ENCODE measurements around the gene BAHCC1. TPM values are rescaled to one million over a fixed set of nuclear protein-coding genes. Genes with fewer than 3 reads are reported as not detected.

BAHCC1 gene
- polyA plus RNA-seq, 2 donors, result 3.0 to 9.1 TPM

DNA sequence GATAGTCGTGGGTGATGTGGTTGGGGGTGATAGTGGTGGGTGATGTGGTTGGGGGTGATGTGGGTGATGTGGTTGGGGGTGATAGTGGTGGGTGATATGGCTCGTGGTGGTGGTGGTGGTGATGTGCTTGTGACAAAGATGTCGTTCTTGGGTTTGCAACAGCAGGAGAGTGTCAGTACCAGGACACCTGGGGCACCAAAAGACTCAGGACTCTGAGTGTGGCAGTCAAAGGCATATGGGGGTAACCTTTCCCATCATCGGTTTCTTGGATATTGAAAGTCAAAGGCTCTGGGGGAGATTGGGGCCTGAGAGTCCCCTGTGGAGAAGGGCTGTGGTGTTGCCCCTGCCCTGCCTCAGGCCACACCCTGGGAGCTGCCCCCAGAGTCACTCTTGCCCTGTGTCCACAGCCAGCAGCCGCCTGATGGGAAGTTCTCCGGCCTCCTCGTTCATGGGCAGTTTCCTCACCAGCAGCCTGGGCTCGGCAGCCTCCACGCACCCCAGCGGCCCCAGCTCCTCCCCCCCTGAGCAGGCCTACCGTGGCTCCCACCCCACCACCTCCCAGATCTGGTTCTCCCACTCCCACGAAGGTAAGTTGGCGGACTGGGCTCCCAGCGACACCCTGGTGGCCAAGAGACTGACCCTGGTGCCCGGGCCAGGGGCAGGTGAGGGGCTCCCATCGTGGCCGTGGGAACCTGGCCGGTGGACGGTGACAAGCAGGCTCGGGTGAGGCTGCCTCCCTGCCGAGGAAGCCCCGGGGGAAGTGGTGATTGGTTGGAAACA lies 31.3 kb downstream of the BAHCC1 start:
- H3K4me3 ChIP-seq (ENCODE audit: low read depth in 1 of 2, low read length in 2 of 2), result no peak overlapping the region
- no peaks in the 10 kb centered on the region for H3K36me3 ChIP-seq (ENCODE audit: control insufficient read depth in 2 of 2, insufficient read depth in 2 of 2, low read length in 1 of 2)
- H3K27ac ChIP-seq (ENCODE audit: low read depth in 2 of 2, low read length in 1 of 2), result no peak overlapping the region
- peaks cover 0 to 3% of the 10 kb centered on the region in 2 donors for H3K9me3 ChIP-seq (ENCODE audit: control insufficient read depth in 2 of 2, insufficient read depth in 1 of 2, low read depth in 1 of 2, low read length in 1 of 2)
- H3K4me1 ChIP-seq (ENCODE audit: control insufficient read depth in 2 of 2, insufficient read depth in 2 of 2, low read length in 1 of 2), result peaks cover 36 to 51% of the 10 kb centered on the region in 2 donors
- 64 to 67% methylated on average over 20 to 22 of the region's 22 CpGs for WGBS, 2 donors
- no peaks in the 10 kb centered on the region for H3K27me3 ChIP-seq (ENCODE audit: control insufficient read depth in 1 of 2, insufficient read depth in 2 of 2, low read length in 2 of 2)

DNA sequence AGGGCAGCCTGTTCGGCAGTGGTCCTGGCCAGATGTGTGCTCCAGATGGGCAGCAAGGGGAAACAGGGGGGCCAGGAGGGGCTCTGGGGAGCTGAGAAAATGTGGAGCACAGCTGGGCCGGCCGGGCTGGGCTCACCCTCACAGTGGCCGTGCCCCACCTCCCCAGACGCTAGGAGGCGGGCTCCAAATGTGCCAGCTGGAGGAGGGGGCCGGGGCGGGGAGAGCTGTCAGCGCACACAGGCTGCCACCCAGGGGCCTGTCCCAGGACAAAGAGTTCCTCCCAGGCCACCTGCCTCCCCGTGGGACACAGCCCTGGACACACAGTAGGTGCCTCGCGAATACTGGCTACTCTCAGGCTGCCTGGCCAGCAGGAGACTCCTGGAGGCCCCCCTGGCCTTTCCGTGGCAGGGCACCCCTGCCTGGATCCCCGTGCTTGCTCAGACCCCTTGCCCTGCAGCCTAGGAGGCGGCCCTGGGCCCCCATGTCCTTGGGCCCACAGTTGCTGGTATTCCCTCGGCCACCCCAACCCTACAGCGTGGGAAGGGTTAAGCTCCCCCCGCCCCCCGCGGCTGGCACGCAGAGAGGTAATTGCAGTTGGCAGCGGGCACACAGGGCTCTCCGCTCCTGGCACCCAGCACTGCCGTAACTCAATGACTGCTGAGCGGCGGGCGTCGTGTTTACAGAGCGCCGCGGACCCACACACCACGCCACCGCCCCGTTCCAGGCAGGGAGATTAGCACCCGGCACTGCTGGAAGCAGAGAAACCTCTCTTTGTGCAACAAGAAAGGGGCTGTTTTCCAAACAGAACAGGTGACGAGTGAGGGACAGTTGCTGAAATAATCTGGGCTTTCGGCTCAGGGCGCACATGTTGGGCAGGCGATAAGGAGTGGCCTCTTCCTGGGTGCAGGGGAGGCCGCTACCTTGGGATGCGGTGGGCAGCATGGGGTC lies 32.2 kb downstream of the BAHCC1 start:
- Histone ChIP-seq H3K9me3 (ENCODE audit: control insufficient read depth in 2 of 2, insufficient read depth in 1 of 2, low read depth in 1 of 2, low read length in 1 of 2) (peaks cover 0 to 3% of the 10 kb centered on the region in 2 donors), H3K4me1 (ENCODE audit: control insufficient read depth in 2 of 2, insufficient read depth in 2 of 2, low read length in 1 of 2) (peaks cover 30 to 47% of the 10 kb centered on the region in 2 donors), H3K36me3 (ENCODE audit: control insufficient read depth in 2 of 2, insufficient read depth in 2 of 2, low read length in 1 of 2) (no peaks in the 10 kb centered on the region), H3K27ac (ENCODE audit: low read depth in 2 of 2, low read length in 1 of 2) (peak overlapping the region; percentile 15 to 34), H3K27me3 (ENCODE audit: control insufficient read depth in 1 of 2, insufficient read depth in 2 of 2, low read length in 2 of 2) (no peaks in the 10 kb centered on the region), H3K4me3 (ENCODE audit: low read depth in 1 of 2, low read length in 2 of 2) (no peak overlapping the region)
- 32 to 36% methylated on average over 38 to 41 of the region's 41 CpGs for WGBS, 2 donors

DNA sequence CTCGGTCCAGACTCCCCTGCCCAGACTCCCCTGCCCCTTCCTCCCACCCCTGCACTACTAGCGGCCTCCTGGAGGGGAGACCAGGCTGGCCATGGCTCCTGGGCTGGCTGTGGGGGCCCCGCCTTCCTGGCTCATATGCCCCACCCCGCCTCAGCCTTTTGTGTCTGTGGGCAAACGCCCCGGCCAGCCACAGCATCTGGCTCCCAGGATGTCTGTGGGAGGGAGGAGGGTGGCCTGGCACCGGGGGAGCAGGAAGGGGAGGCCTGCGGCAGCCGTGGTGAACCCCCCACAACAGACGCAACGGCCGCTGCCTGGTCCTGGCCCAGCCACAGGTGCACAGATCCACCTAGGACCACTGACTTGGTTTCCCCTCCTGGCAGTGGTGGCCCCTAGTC lies 32.9 kb downstream of the BAHCC1 start:
- Histone ChIP-seq H3K4me3 (ENCODE audit: low read depth in 1 of 2, low read length in 2 of 2) (no peak overlapping the region), H3K9me3 (ENCODE audit: control insufficient read depth in 2 of 2, insufficient read depth in 1 of 2, low read depth in 1 of 2, low read length in 1 of 2) (peaks cover 0 to 3% of the 10 kb centered on the region in 2 donors), H3K27me3 (ENCODE audit: control insufficient read depth in 1 of 2, insufficient read depth in 2 of 2, low read length in 2 of 2) (no peaks in the 10 kb centered on the region), H3K36me3 (ENCODE audit: control insufficient read depth in 2 of 2, insufficient read depth in 2 of 2, low read length in 1 of 2) (no peaks in the 10 kb centered on the region), H3K27ac (ENCODE audit: low read depth in 2 of 2, low read length in 1 of 2) (peak overlapping the region; percentile 15 to 34), H3K4me1 (ENCODE audit: control insufficient read depth in 2 of 2, insufficient read depth in 2 of 2, low read length in 1 of 2) (peaks cover 25 to 41% of the 10 kb centered on the region in 2 donors)
- WGBS, 2 donors, result 22 to 40% methylated on average over 8 to 12 of the region's 12 CpGs

DNA sequence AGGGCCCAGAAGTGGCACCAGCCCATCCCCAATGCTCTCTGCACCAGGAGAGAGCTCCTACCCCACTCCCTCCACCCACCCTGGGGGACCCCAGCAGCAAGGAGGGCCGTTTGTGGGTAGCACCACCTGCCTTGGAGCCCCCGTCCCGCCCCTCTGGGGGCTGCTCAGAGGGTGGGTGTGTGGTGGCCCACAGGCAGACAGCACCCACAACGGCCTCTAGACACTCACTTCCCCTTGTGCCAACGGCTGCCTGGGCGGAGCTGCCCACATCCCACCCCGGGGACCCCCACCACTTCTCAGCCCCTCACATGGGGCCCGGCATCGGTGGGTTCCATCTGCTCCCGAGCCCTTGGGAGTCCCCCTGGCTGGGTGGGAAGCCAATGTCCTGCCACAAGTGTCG lies 33.3 kb downstream of the BAHCC1 start:
- no peaks in the 10 kb centered on the region for H3K27me3 ChIP-seq (ENCODE audit: control insufficient read depth in 1 of 2, insufficient read depth in 2 of 2, low read length in 2 of 2)
- peaks cover 0 to 3% of the 10 kb centered on the region in 2 donors for H3K9me3 ChIP-seq (ENCODE audit: control insufficient read depth in 2 of 2, insufficient read depth in 1 of 2, low read depth in 1 of 2, low read length in 1 of 2)
- no peaks in the 10 kb centered on the region for H3K36me3 ChIP-seq (ENCODE audit: control insufficient read depth in 2 of 2, insufficient read depth in 2 of 2, low read length in 1 of 2)
- no peak overlapping the region for H3K27ac ChIP-seq (ENCODE audit: low read depth in 2 of 2, low read length in 1 of 2)
- H3K4me3 ChIP-seq (ENCODE audit: low read depth in 1 of 2, low read length in 2 of 2), result no peak overlapping the region
- peaks cover 24 to 38% of the 10 kb centered on the region in 2 donors for H3K4me1 ChIP-seq (ENCODE audit: control insufficient read depth in 2 of 2, insufficient read depth in 2 of 2, low read length in 1 of 2)
- 25 to 44% methylated on average over 11 of the region's 11 CpGs for WGBS, 2 donors

DNA sequence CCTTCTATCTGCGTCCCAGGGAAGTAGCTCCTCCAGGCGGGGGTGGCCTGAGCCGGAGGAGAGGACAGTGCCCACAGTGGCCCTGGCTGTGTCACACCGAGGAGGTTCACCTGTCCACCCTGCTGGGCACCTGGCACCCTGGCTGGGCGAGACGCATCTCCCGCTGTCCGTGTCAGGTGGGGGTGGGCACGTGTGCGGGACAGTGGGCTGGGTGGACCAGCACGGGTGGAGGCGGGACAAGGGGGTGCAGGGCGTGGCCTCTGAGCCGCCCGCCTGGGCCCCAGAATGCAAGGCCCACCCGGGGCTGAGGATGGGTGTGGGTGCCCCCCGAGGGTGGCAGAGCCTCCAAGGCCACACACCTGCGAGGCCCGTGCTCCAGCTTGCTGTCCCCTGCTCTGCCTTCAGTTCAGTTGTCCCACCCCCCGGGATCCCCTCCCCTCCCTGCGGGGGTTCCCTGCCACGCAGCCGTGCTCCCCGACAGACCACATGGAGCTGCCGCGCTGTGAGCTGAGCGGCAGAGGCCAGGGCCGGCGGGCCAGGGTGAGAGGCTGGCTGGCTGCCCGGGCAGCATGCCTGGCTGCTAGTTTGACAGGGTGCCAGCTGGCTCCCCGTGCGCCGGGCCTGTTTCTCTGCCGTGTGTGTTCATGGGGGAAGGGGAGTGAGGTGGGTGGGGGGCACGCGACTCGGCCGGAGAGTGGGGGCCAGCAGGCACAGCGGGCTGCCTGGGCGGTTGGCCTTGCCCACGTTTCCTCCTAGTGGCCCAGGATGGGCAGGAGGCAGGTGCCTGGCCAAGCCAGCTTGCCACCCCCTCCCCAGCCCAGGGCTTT lies 33.9 kb downstream of the BAHCC1 start:
- Histone ChIP-seq H3K4me1 (ENCODE audit: control insufficient read depth in 2 of 2, insufficient read depth in 2 of 2, low read length in 1 of 2) (peaks cover 20 to 37% of the 10 kb centered on the region in 2 donors), H3K27ac (ENCODE audit: low read depth in 2 of 2, low read length in 1 of 2) (no peak overlapping the region), H3K9me3 (ENCODE audit: control insufficient read depth in 2 of 2, insufficient read depth in 1 of 2, low read depth in 1 of 2, low read length in 1 of 2) (peaks cover 0 to 3% of the 10 kb centered on the region in 2 donors), H3K27me3 (ENCODE audit: control insufficient read depth in 1 of 2, insufficient read depth in 2 of 2, low read length in 2 of 2) (no peaks in the 10 kb centered on the region), H3K36me3 (ENCODE audit: control insufficient read depth in 2 of 2, insufficient read depth in 2 of 2, low read length in 1 of 2) (no peaks in the 10 kb centered on the region), H3K4me3 (ENCODE audit: low read depth in 1 of 2, low read length in 2 of 2) (no peak overlapping the region)
- WGBS, 2 donors, result 10 to 12% methylated on average over 38 to 41 of the region's 41 CpGs

DNA sequence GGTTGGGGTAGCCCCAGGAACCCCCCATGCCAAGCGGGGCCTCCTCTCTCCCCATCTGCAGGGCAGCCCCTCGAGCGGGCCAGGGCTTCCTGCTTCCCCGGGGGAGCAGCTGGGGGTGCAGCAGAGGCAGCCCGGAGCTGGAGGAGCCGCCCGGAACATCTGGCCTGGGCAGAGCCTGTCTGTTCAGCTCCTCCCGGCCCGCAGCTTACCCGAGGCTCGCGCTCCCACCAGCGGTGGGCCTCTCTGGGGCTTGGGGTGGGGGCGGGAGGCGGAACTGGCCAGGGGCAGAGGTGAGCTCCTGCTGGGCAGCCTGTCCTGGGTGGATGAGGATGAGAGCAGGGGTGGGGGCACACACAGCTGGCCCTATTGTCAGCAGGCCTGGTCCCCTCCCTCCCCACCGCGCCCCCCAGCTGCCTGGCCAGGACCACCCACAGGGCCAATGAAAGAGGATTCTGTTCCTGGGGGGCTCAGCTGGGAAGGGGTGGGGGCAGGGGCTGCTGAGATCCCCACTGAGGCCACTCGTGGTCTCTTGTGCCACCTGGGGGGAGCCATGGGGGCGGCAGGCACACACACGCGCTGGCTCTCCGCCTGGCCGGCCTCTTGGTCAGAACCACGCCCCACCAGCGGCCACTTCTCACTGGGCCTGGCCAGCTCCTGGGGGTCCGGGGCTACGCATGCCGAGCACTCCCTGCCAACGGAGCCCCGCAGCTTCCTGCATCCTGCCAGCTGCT lies 34.7 kb downstream of the BAHCC1 start:
- Histone ChIP-seq H3K9me3 (ENCODE audit: control insufficient read depth in 2 of 2, insufficient read depth in 1 of 2, low read depth in 1 of 2, low read length in 1 of 2) (peaks cover 0 to 3% of the 10 kb centered on the region in 2 donors), H3K36me3 (ENCODE audit: control insufficient read depth in 2 of 2, insufficient read depth in 2 of 2, low read length in 1 of 2) (no peaks in the 10 kb centered on the region), H3K4me1 (ENCODE audit: control insufficient read depth in 2 of 2, insufficient read depth in 2 of 2, low read length in 1 of 2) (peaks cover 20 to 34% of the 10 kb centered on the region in 2 donors), H3K27me3 (ENCODE audit: control insufficient read depth in 1 of 2, insufficient read depth in 2 of 2, low read length in 2 of 2) (no peaks in the 10 kb centered on the region), H3K4me3 (ENCODE audit: low read depth in 1 of 2, low read length in 2 of 2) (no peak overlapping the region), H3K27ac (ENCODE audit: low read depth in 2 of 2, low read length in 1 of 2) (no peak overlapping the region)
- 14 to 26% methylated on average over 25 to 30 of the region's 30 CpGs for WGBS, 2 donors

DNA sequence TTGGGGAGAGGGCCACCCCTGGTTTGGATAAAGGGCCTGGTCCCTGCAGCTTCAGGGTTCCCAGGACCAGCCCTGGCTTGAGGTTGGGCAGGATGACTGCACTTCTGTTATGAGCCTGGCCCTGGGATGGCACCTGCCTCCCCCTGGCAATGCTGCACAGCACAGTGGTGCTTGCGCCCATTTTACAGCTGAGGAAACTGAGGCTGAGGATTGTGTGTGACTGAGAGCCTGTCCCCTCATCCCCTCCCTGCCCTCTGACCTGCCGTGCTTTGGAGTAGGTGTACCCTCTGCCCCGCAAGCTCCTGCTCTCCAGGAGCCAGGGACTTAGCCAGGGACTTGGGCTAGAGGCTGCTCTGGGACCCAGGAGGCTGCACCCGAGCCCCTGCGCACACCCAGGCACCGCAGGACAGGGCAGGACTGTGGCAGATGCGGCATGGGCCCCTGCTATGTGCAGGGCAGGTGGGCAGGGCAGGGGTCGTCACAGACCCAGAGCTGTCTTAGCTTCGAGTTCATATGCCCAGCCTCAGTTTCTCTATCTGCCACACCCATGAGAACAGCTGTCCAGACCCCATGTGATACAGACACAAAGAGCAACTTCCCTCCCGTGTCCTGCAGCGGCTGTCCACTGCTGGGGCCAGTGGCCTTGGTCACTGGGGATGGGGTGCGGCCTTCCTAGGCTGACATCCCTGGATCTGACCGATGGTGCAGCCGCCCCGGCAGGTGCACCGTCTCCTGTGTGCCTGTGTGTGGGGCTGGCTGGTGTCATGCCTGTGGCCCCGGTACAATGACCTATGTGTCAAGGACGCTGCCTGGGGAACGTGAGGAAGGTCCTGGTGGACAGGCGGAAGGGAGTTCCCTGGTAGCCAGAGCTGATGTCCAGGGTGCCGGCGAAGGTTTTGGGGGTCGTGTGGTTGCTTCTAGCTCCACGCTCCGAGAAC lies 36.6 kb downstream of the BAHCC1 start:
- no peaks in the 10 kb centered on the region for H3K9me3 ChIP-seq (ENCODE audit: control insufficient read depth in 2 of 2, insufficient read depth in 1 of 2, low read depth in 1 of 2, low read length in 1 of 2)
- H3K36me3 ChIP-seq (ENCODE audit: control insufficient read depth in 2 of 2, insufficient read depth in 2 of 2, low read length in 1 of 2), result no peaks in the 10 kb centered on the region
- WGBS, 2 donors, result 81 to 89% methylated on average over 25 of the region's 25 CpGs
- no peak overlapping the region for H3K27ac ChIP-seq (ENCODE audit: low read depth in 2 of 2, low read length in 1 of 2)
- H3K4me3 ChIP-seq (ENCODE audit: low read depth in 1 of 2, low read length in 2 of 2), result no peak overlapping the region
- H3K27me3 ChIP-seq (ENCODE audit: control insufficient read depth in 1 of 2, insufficient read depth in 2 of 2, low read length in 2 of 2), result no peaks in the 10 kb centered on the region
- peaks cover 20 to 37% of the 10 kb centered on the region in 2 donors for H3K4me1 ChIP-seq (ENCODE audit: control insufficient read depth in 2 of 2, insufficient read depth in 2 of 2, low read length in 1 of 2)

DNA sequence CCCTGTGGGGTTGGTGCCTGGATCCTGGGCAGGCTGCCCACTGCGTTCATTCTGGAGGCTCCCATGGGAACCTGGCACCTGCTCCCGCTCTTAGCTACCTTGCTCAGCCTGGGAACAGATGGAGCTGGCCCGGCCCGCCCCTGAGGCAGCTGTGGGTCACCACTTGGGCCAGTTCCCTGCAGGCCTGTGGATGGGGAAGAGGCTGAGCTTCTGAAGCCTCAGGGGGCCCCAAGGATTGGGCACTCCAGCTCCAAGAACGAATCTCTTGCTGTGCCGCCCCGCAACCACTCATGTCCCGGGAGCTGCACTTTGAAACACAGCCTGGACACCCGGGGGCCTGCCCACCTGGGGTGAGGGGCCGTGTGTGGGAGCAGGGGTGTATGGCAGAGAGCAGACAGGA lies 37.7 kb downstream of the BAHCC1 start:
- H3K9me3 ChIP-seq (ENCODE audit: control insufficient read depth in 2 of 2, insufficient read depth in 1 of 2, low read depth in 1 of 2, low read length in 1 of 2), result no peaks in the 10 kb centered on the region
- no peak overlapping the region for H3K27ac ChIP-seq (ENCODE audit: low read depth in 2 of 2, low read length in 1 of 2)
- no peak overlapping the region for H3K4me3 ChIP-seq (ENCODE audit: low read depth in 1 of 2, low read length in 2 of 2)
- H3K36me3 ChIP-seq (ENCODE audit: control insufficient read depth in 2 of 2, insufficient read depth in 2 of 2, low read length in 1 of 2), result no peaks in the 10 kb centered on the region
- H3K27me3 ChIP-seq (ENCODE audit: control insufficient read depth in 1 of 2, insufficient read depth in 2 of 2, low read length in 2 of 2), result no peaks in the 10 kb centered on the region
- 36 to 53% methylated on average over 10 of the region's 10 CpGs for WGBS, 2 donors
- H3K4me1 ChIP-seq (ENCODE audit: control insufficient read depth in 2 of 2, insufficient read depth in 2 of 2, low read length in 1 of 2), result peaks cover 25 to 35% of the 10 kb centered on the region in 2 donors
